GM18868 (cell line): ENCODE results near the gene FKBP7.
"Not testable (repeated sequence)": the region's sequence is repeated elsewhere in the genome, so short reads cannot be mapped to it uniquely, and the experiment has no call there.

Experiments
- ATAC-seq: cut with Tn5 transposase; IDR thresholded peaks from one replicate; pipeline ENCODE4 v1.9.1; 2021; ENCODE audit warnings: mild to moderate bottlenecking, moderate library complexity; ENCODE audit not compliant: unreplicated experiment

The FKBP7 gene

GRCh38 chr2:178491612-178492011 lies 13.2 kb upstream of the FKBP7 start:
- no peak for ATAC-seq

- ATAC-seq: no peak
Observed at GRCh38 chr2:178485356-178485755, 7.0 kb upstream of the FKBP7 start.

- no peak for ATAC-seq
Observed at GRCh38 chr2:178484245-178485041, 6.0 kb upstream of the FKBP7 start.

GRCh38 chr2:178482437-178482836 lies 4.0 kb upstream of the FKBP7 start:
- ATAC-seq: peak; percentile 36

- ATAC-seq: peak; percentile 70
Observed at GRCh38 chr2:178480227-178481181, 2.1 kb upstream of the FKBP7 start, which contains the start of gene PLEKHA3. Gene PLEKHA3 (plus strand): TSS chr2:178480457. CDS start chr2:178480870, 413 bp downstream.

- no peak for ATAC-seq
Observed at GRCh38 chr2:178479758-178480226, 1.4 kb upstream of the FKBP7 start.

- ATAC-seq: no peak
Observed at GRCh38 chr2:178479275-178479616, 846 bp upstream of the FKBP7 start.

GRCh38 chr2:178478130-178478438 lies 316 bp downstream of the FKBP7 start:
- no peak for ATAC-seq

GRCh38 chr2:178477443-178478129 lies 814 bp downstream of the FKBP7 start:
- no peak for ATAC-seq

GRCh38 chr2:178476477-178476876 lies 1.9 kb downstream of the FKBP7 start:
- no peak for ATAC-seq

- ATAC-seq: no peak
Observed at GRCh38 chr2:178474560-178474959, 3.8 kb downstream of the FKBP7 start.

GRCh38 chr2:178473931-178474330 lies 4.5 kb downstream of the FKBP7 start:
- ATAC-seq: no peak

- no peak for ATAC-seq
Observed at GRCh38 chr2:178473373-178473772, 5.0 kb downstream of the FKBP7 start.

GRCh38 chr2:178471313-178471712 lies 7.1 kb downstream of the FKBP7 start:
- ATAC-seq: not testable (repeated sequence)

- no peak for ATAC-seq
Observed at GRCh38 chr2:178469219-178469849, 9.1 kb downstream of the FKBP7 start.

GRCh38 chr2:178457390-178457886 lies 21.0 kb downstream of the FKBP7 start:
- ATAC-seq: no peak

GRCh38 chr2:178455947-178456346 lies 22.5 kb downstream of the FKBP7 start:
- no peak for ATAC-seq

GRCh38 chr2:178452870-178453269 lies 25.5 kb downstream of the FKBP7 start:
- no peak for ATAC-seq

- ATAC-seq: no peak
Observed at GRCh38 chr2:178452334-178452733, 26.1 kb downstream of the FKBP7 start.

- peak; percentile 78 for ATAC-seq
Observed at GRCh38 chr2:178450774-178451525, 27.4 kb downstream of the FKBP7 start, which contains the start of the genes PJVK and PRKRA. Gene PJVK (plus strand): TSS chr2:178451378. CDS start chr2:178453410, 2,032 bp downstream. Gene PRKRA (minus strand): TSS chr2:178451175. CDS start chr2:178451030, 145 bp downstream.
